ENCODE results near the gene WNT2. TPM values are rescaled to one million over a fixed set of nuclear protein-coding genes. Genes with fewer than 3 reads are reported as not detected.
"Not testable (repeated sequence)": the region's sequence is repeated elsewhere in the genome, so short reads cannot be mapped to it uniquely, and the experiment has no call there.

Gene WNT2
- total RNA-seq, 2 donors from 2014 or later = not detected

DNA sequence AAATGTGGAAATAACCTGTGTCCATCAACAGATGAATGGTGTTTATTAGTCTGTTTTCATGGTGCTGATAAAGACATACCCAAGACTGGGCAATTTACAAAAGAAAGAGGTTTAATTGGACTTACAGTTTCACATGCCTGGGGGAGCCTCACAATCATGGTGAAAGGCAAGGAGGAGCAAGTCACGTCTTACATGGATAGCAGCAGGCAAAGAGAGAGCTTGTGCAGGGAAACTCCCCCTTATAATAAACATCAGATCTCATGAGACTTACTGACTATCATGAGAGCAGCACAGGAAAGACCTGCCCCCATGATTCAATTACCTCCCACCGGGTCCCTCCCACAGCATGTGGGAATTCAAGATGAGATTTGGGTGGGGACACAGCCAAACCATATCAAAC is 77.2 kb downstream of the WNT2 start:
- not testable (repeated sequence) for H3K9me3 Mint-ChIP-seq; ATAC-seq; H3K36me3 Mint-ChIP-seq; DNase-seq (ENCODE audit: low spot score in 2 of 2); H3K27ac Mint-ChIP-seq

DNA sequence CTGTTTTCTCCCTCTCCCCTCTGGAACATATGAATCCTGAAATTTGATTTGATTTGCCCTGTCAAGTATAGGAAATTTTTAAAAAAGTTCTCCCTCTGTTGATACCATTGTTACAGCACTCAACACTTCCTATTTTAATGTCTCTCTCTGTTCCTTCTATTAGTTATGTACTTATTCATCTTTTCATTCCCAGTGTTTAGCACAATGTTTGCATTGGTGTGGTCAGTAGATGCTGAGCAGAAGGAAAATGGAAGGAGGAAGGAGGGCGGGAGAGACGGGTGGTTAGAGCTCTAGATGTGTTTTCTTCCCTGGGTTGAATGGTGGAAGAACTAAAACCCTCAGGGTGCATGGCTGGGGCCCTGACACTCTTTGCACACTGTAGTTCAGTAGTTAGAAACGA is 79.5 kb downstream of the WNT2 start:
- Mint-ChIP-seq H3K9me3 (peaks cover 0 to 4% of the 10 kb centered on the region in 2 donors), H3K27ac (no peak overlapping the region), H3K36me3 (peaks cover 0 to 4% of the 10 kb centered on the region in 2 donors)
- no peak for ATAC-seq
- DNase-seq (ENCODE audit: low spot score in 2 of 2) = no peak

DNA sequence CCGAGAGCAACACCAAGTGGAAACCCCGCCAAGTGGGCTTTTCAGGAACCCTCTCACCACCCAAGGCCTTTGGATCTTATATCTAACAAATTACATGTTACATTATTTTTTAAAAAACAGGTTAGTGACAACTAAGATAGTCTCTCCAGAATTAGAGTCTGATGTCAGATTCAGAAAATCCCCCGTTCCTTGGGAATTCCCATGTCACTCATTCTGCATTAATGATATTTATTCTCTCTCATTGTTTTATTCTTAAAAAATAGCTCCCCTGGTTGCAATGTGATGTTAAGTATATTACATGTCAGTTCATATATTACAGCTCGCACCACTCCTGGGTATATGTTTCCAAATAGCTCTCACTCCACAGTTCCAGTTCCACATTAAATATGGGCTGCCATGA is 81.8 kb downstream of the WNT2 start:
- peaks cover 0 to 2% of the 10 kb centered on the region in 2 donors for H3K9me3 Mint-ChIP-seq
- no peak overlapping the region for H3K27ac Mint-ChIP-seq
- peaks cover 0 to 4% of the 10 kb centered on the region in 2 donors for H3K36me3 Mint-ChIP-seq
- ATAC-seq = no peak
- no peak for DNase-seq (ENCODE audit: low spot score in 2 of 2)

DNA sequence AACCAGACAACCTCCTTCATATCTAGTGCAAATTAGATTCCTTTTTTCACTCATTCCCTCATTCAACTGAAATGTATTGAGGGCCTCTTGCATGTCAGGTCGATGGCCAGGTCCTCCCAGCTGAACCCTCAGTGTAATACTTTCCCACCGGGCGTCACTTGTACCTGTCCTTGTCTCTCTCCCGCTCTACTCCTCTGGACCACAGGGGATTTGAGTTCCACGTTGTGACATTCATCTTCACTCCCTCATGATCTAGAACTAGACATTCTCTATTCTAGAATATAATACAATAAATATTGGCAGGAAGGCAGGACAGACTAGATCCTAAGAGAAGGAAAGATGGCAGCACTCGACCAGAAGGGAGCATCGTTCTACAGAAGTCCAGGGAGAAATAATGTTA is 83.9 kb downstream of the WNT2 start:
- Mint-ChIP-seq H3K36me3 (no peaks in the 10 kb centered on the region), H3K27ac (no peak overlapping the region), H3K9me3 (no peaks in the 10 kb centered on the region)
- no peak for ATAC-seq
- DNase-seq (ENCODE audit: low spot score in 2 of 2) = no peak

DNA sequence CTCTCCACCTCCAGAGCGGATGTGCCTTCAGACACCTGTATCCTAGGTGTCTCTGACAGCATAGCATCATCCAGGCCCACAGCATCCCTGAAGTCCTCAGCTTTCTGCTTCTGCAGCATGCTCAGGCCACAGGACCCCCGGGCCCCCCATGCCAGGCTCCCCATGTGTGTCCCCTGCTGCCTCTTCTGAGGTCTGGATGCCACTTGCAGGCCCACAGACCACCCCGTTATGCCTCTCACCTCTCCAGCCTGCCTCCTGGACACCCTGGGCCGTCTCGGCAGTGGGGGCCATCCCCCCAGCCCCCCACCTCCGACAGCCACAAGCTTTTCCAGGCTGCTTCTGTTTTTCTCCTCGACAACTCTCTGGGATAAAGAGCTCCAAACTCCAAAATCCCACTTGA is 84.4 kb downstream of the WNT2 start:
- no peak for ATAC-seq
- peaks cover 0 to 3% of the 10 kb centered on the region in 2 donors for H3K9me3 Mint-ChIP-seq
- no peak overlapping the region for H3K27ac Mint-ChIP-seq

DNA sequence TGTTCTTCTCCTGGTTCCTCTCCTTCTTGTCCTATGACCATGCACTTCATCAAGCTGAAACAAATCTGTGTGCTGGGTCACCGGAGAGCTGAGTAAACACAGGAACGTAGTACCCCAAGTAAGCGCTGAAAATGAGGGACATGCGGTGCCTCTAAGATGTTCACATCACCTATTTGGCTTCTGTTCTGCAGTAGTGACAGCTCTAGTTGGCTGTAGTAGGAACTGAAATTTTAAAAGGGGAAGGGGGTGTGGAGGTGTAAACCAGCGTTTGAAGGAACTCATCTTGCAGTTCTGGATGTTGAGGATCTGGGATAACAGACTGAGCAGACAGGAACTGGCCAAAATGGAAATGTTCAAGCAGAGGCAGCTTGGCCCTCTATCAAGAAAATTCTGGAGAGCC is 85.2 kb downstream of the WNT2 start:
- Mint-ChIP-seq H3K27ac (no peak overlapping the region), H3K9me3 (peaks cover 0 to 5% of the 10 kb centered on the region in 2 donors), H3K36me3 (no peaks in the 10 kb centered on the region)
- no peak for DNase-seq (ENCODE audit: low spot score in 2 of 2)
- ATAC-seq = no peak

More for the DNA sequence above, 84.4 kb downstream of the WNT2 start:
- no peaks in the 10 kb centered on the region for H3K36me3 Mint-ChIP-seq
- no peak for DNase-seq (ENCODE audit: low spot score in 2 of 2)

DNA sequence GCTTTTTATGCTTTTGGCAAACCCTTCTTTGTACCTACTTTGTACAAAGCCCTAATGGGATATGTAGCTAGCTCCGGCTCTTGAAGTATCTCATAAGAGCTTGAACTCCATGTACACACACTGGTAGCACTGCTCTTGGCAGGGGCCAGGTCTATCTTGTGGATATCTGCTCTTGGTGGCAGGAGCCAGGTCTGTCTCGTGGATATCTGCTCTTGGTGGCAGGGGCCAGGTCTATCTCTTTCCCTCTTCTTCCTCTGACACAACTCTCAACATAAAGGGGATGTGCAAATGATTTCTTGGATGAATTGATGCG is 91.9 kb downstream of the WNT2 start:
- no peak for ATAC-seq
- Mint-ChIP-seq H3K36me3 (no peaks in the 10 kb centered on the region), H3K27ac (no peak overlapping the region), H3K9me3 (peaks cover 0 to 5% of the 10 kb centered on the region in 2 donors)
- DNase-seq (ENCODE audit: low spot score in 2 of 2) = no peak

DNA sequence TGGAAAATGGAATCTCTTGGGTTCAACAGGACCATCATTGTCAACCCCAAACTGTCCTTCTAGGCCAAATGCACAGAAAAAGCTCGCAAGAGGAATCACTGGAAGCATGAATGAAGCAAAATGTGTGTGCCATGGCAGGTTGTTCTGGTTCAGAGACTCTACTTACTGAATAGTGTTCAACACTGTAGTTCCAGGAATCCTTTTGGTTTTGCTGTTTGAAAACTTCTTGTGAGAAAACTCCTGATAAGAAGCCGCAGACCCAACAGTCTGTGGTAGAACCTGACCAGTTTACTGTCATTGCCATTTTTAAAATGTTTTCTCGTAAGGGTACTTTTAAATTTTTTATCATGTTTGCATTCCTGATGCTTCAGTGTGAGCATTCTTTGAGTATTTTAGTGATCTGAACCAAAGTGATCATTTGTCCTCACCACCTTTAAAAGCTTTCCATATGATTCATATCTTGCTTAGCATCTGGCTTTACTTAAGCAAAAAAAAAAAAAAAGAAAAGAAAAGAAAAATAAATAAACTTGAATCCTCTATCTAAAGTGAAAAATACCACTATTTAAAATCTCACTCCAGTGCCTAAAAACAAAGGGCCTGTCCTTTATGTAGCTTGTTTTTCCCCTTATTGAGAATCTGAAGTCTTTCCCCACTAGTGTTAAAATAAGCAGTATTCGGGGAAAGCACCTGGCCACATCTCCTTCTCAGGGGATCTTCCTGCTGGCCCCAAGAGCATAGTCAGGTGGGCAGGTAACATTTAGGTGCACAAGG is 92.4 kb downstream of the WNT2 start:
- H3K9me3 Mint-ChIP-seq = peaks cover 0 to 5% of the 10 kb centered on the region in 2 donors
- DNase-seq (ENCODE audit: low spot score in 2 of 2) = no peak
- ATAC-seq = no peak
- no peaks in the 10 kb centered on the region for H3K36me3 Mint-ChIP-seq
- H3K27ac Mint-ChIP-seq = no peak overlapping the region

DNA sequence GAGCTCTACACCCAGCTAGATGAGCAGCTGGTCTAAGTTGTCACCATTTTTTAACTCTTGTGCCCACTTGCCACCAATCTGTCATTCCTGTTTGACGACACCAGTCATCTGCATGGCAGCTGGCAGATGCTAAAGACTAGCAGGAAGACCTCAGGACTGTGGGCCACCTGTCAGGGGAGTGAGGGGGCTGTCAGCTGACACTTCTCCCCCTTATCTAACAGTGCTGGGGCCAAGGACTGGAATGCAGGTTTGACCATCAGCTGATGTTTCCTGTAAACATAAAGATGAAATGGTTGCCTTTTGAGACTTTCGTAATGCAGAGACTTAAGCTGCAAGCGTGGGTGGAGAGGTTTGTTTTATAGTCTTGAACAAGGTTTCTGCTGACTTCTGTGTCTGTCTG is 93.5 kb downstream of the WNT2 start:
- H3K36me3 Mint-ChIP-seq = no peaks in the 10 kb centered on the region
- H3K9me3 Mint-ChIP-seq = peaks cover 0 to 5% of the 10 kb centered on the region in 2 donors
- ATAC-seq (no peak), DNase-seq (ENCODE audit: low spot score in 2 of 2) (no peak)
- H3K27ac Mint-ChIP-seq = no peak overlapping the region

DNA sequence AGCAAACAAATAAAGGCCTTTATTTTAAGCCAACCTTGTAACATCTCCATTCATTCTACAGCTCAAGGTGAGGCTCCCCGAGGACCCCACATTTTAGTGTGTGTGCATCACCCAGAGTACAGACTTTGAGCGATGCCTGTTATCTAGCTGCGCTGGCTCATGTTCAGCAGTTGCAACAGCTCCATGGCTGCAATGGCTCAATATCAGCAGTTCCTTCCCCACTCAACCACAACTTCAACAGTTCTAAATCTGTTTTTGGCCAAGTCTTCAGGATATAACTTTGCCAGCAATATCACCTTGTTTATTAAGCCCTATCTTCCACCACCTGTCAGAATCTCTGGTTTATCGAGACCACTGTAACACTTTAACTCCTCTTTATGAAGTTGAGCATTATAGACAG is 95.8 kb downstream of the WNT2 start:
- H3K36me3 Mint-ChIP-seq = no peaks in the 10 kb centered on the region
- DNase-seq (ENCODE audit: low spot score in 2 of 2) (no peak), ATAC-seq (no peak)
- H3K27ac Mint-ChIP-seq = no peak overlapping the region
- H3K9me3 Mint-ChIP-seq = no peaks in the 10 kb centered on the region

DNA sequence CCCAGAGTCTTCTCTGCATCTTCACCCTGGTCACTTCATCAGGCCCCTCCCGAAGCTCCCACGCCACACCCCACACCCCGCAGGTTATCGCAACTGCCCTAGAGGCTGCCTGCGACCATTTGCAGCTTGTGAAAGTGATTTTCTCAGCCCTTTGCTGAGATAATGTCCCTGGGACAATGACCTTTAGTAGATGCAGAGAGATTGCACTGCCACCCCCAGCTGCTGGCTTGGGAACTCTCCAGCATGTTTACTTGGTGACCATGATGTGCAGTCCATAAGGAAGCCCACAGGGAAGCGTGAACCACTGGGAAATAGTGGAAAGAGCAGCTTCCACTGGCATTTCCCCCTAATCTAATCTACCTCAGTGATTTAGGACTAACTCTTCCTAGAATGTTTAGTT is 97.3 kb downstream of the WNT2 start:
- DNase-seq (ENCODE audit: low spot score in 2 of 2) (no peak), ATAC-seq (no peak)
- Mint-ChIP-seq H3K9me3 (no peaks in the 10 kb centered on the region), H3K27ac (no peak overlapping the region), H3K36me3 (no peaks in the 10 kb centered on the region)

Other genes with a start within 250 kb of the WNT2 start
- gene ASZ1, start 104.4 kb upstream of the WNT2 start, total RNA-seq = not detected
- gene CFTR, start 157.0 kb upstream of the WNT2 start, total RNA-seq = not detected

All from activated naive CD4-positive, alpha-beta T cell treated with anti-CD3 and anti-CD28 coated beads, Interleukin-2, amount 50 U/mL, for 72 hours (primary cell).